Fibroblast of skin of scalp (primary cell): ENCODE results near the gene PLEKHM2.

ENCODE experiments used
- DNase-seq: peaks from one replicate; pipeline ENCODE4 v3.0.0-alpha.2; 2013

PLEKHM2 gene

DNA sequence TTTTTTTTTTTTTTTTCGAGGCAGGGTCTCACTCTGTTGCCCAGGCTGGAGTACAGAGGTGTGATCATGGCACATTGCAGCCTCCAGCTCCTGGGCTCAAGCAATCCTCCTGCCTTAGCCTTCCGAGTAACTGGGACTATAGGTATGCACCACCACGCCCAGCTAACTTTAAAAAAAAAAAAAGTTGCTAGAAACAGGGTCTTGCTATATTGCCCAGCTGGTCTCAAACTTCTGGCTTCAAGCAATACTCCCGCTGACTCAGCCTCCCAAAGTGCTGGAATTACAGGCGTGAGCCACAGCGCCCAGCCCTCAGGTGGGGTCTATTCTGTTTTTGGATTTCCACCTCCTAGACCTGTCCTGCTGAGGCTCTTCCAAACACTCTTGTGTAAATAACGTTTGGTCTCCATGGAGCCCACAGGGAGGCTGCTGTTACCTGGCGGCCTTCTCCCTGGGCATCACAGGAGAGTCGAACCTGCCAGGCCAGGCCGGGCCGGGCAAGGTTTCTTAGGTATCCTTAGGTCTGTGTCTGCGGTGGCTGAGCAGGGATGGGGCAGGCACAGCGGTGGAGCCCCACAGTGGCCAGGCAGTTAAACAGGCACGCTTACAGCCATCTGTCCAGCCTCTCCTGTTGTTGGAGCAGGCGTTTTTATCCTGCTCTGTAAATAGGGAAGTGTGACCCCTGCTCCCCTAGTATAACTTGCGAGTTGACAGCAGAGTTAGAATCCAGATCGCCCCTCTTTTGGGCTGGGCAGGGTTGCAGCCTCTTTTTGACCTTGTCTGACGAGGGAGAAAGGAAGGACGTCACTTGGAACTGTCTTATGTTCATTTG, 18.8 kb downstream of the PLEKHM2 start:
- no peak for DNase-seq

DNA sequence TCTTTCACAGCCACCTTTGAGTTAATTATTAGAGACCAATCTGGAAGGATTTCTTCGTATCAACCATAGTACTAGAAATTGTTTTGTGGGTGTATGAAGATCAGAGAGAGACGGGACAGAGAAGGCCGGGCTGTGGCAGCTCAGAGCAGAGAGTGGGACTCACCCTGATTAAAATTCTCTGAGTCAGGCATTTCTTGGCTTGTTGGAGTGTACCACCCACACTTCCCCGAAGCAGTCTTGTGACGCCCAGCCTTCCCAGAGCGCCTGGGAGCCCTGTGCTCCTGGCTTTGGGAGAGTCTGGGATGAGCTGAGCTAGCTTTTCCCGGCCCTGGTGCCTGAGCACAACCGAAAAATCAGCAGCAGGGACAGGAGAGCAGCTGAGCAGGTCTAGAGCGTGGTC, 19.4 kb downstream of the PLEKHM2 start:
- DNase-seq = peak; percentile 86

DNA sequence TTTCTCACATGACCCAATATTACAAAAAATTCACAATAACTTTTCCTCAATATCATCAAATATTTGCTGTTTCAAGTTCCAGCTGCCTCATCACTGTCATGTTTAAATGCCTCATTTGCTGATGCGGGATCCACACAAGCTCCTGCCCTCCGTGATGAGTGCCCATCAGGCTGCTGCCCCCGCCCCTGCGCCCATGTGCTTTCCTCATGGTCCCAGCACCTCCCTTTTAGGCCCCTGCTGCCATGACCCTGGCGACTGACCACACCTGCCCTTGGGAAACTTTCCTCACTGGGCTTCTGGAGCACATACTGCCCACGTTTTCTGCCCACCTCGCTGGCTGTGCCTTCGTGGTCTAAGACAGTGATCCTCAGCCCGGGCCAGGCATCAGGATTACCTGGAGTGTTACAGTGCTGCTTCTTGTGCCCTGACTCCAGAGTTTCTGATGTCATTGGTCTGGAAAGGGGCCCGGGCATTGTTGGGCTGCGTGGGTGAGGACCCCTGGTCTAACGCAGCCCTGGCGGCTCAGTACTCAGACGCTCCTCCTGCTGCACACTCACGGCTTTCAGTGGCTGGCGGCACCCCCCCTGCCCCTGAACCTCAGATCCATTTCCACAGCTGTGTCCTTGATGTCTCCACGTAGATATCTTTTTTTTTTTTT, 20.5 kb downstream of the PLEKHM2 start:
- DNase-seq = no peak

DNA sequence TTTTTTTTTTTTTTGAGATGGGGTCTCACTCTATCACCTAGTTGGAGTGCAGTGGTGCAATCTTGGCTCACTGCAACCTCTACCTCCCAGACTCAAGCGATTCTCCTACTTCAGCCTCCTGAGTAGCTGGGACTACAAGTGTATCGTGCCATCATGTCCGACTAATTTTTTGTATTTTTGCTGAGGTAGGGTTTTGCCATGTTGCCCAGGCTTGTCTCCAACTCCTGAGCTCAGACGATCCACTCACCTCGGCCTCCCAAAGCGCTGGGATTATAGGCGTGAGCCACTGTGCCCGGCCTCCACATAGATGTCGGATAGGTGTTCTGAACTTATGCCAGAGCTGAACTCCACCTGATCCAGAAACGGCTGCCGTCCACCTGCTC, 21.1 kb downstream of the PLEKHM2 start:
- no peak for DNase-seq

DNA sequence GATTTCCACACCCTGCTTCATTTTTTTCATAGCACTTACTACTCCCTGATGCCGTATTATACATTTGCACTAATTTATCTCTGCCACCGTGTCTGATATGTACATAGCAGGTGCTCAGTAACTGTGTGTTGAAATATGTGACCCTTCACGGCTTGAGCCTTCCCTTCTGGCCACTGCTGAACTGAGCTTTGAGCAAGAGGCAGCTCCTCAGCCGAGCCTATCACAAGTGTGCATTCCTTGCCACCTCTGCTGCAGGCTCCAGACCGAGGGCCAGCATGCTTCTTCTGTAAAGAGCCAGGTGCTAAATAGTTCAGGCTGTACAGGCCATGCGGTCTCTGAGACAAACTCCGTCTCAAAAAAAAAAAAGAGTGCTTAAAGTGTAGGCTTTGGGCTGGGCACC, 22.6 kb downstream of the PLEKHM2 start:
- no peak for DNase-seq

DNA sequence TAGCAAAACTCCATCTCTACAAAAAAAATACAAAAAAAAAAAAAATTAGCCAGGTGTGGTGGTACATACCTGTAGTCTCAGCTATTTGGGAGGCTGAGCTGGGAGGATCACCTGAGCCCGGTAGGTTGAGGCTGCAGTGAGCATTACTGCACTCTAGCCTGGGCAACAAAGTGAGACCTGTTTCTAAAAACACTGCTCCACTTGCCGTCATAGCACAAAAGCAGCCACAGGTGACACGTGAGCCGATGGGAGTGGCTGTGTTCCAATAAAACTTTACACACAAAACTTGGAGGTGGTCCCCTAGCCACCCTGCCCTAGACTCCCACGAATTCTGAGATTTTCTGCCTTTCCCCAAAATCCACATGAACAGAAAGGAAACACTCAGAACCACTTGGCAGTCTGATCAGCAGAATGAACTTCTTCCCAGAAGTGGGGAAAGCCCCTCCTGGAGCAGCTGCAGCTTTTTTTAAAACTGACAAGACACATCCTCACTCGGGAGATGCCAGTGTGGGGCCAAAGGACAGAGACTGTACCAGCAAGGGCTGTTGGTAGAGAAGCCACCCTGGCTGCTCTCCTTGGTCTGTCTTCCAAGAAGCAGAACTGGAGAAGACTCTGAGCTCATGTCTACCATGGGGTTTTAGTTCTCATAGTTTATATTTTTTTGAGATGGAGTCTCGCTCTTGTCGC, 23.3 kb downstream of the PLEKHM2 start:
- no peak for DNase-seq

DNA sequence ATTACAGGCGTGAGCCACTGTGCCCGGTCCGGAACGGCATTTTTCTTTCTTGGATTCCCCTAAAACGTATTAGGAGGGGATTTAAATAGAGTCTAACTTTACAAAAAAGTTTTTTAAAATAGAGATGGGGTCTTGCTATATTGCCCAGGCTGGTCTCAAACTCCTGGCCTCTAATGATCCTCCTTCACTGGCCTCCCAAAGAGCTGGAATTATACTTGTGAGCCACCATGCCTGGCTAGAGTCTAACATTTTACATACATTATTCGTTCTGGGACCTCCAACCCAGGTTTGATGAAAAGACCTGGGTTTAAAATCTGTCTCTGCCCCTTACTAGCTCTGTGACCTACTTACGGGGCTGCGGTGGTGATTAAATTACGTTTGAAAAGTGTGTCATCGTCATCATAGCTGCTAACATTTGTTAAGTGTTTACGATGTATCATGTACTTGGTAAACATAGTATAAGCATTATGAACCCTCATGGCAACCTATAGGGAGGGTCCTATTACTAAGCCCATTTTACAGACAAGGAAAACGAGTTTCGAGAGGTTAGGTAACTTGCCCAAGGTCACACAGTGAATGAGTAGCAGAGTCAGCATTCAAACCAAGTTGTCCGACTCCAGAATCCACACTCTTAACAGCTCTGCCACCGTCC, 24.5 kb downstream of the PLEKHM2 start:
- no peak for DNase-seq

DNA sequence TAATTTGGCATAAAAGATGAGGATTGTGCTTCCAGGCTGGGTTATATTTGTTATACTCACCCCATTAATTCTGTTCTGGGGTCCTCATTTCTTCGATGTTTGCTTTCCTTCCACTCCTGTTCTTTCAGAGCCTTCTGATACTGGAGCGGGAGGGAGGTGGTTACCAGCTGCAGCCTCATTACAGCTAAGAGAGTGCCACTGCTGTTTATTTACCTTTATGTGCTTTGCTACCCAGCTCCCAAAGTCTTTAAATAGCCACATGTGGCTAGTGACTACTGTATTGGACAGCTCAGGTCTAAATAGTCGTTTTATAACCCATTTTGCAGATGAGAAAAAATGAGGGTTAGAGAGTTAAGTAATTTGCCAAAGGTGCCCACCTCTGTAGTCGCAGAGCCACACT, 25.1 kb downstream of the PLEKHM2 start:
- DNase-seq = no peak

DNA sequence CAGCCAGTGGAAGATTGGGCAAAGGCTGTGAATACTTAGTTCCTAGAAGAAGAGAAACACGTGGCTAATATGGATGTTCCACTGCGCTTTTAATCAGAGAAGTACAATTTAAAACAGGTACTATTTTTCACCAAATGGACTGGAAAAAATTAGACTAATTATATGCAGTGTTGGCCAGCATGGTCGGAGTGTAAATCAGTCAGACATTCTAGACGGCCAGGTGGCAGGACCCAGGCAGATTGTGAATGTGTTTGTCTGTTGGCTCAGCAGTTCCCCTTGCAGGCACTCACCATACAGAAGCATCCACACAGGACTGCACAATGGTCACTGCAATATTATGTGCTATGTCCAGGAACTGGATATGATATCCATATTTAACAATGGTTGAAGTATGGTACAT, 28.0 kb downstream of the PLEKHM2 start:
- DNase-seq = no peak

DNA sequence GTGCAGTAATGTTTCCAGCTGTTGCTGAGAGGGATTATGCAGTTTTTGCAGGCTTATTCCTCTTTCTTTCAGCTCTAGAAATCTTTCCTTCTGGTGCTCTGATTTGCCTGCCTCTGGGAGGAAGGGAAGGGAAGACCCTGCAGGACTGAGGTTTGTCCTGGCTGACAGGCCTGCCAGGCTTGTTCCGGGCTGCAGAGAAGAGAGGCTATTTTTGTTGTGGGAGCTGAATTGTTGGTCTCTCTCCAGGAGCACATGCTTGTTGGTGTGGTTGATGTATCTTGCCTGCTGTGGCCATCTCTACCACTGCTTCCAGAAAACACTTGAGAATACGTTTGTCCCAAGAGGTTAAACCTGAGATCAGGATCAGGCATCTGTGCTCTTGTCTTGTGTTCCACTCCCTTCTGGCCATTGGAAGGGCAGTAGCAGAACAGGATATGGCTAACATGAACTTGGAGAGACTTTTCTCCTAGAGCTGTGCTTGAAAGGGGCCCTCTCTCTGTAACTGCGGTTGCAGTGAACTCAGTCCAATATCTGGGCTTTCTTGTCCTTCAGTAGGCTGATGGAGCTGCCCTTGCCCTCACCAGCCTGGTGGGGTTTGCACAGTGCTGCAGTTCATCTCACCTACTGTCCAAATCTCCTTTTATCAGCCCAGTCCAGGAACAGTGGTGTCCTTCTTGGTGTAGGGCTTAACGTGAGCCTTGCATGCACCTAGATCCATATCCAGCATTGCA, 30.5 kb downstream of the PLEKHM2 start:
- no peak for DNase-seq

DNA sequence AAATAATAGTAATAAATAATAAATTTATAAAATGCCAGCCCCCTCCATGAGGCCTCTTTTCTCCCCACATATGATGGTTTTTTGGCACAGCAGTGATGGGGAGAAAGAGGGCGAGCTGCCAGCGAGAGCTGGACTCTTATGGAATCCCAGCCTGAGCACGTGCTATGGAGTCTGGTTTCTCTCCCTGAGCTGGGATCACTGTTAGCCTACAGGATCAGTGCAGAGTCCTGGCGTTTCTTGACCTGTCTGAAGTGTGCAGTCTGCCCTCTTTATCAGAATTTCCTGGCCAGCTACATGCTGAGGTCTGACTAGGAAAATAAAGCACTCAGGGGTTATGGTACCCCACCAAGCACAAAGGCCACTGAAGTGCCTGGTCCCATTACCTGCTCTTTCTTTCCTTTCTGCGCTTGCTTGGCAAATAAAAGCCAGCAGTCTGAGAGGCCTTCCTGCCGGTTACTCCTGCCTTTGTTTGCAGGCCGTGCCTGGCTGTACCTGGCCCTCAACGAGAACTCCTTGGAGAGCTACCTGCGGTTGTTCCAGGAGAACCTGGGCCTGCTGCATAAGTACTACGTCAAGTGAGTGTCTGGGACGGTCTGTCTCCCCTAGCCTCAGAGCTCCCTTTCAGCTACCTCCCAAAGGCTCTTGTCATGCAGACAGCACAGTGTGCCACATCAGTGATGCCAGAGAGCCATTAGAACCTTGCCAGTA, 33.5 kb downstream of the PLEKHM2 start:
- no peak for DNase-seq

DNA sequence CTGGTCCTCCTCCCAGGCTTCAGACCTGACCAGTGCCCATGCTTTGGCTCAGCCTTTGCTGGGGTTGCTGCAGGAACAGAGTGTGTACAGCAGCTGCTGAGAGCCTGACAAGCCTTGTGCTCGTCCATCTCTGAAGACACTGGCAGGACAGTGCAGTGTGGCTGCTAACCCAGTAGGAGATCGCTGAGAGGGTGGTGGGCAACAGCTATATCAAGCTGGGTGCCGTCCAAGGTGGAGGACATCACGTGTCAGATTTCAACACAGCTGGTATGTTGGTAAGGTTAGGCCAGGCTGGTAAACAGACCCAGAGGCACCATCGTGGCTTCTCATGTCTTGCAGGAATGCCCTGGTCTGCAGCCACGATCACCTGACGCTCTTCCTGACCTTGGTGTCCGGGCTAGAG, 34.1 kb downstream of the PLEKHM2 start:
- no peak for DNase-seq

DNA sequence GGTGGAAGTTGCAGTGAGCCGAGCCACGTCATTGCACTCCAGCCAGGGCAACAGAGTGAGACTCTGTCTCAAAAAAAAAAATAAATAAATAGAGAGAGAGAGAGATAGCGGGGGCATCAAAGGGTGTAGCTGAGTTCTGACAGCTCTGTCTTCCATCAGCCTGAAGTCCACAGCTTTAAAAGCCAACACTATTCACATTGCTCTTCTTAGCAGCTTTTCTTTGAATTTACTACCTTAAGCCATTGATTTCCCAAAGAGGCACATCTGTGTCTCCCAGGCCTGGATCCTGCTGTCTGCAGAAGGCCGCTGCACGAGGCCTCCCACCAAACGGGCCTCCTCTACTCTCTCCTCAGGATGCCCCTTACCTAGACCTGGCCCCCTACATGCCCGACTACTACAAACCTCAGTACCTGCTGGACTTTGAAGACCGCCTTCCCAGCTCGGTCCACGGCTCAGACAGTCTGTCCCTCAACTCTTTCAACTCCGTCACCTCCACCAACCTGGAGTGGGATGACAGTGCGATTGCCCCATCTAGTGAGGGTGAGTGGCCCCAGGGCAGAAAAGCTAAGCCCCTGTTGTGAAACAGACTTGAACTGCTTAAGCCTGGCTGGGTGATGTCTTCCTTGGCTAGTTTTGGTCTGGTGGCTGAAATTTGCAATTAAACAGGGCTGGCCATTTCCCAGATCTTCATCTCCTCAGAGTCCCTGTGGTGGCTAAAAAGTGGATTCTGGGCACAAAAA, 35.4 kb downstream of the PLEKHM2 start:
- DNase-seq = no peak

DNA sequence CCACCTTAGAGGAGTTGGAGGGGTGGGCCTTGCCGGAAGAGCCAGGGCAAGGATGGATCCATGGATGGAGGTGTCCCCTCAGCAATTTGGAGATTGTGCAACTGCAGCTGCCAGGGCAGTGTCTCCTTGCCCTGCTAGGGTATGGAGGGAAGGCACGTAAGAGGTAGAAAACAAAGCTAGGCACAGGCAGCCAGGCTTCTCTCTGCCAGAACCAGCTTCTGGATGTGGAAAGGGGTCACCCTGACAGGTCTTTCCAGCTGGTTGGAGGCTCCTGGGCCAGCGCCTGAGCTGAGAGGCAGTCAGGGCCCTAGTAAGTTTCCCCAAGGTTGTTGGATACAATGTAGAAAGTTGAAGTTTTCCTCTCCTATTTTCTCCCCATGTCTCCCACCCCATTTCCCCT, 36.7 kb downstream of the PLEKHM2 start:
- DNase-seq = no peak

DNA sequence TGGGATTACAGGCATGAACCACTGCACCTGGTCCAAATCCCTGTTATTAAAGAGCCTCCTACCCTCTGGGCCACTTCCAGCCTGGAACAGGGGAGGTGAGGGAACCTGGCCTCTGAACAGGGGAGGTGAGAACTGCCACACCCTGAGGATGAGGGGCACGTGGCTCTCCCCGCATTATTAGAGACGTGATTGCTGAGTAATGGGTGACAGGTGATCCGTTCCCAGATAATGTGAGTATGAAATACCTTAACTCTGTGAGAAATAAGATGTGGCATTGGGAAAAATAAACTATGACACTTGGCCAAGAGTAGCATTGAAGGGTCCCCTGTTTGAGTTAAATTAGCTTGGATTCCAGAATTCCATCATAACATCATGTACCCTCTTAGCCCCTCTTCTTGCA, 38.3 kb downstream of the PLEKHM2 start:
- DNase-seq = no peak

DNA sequence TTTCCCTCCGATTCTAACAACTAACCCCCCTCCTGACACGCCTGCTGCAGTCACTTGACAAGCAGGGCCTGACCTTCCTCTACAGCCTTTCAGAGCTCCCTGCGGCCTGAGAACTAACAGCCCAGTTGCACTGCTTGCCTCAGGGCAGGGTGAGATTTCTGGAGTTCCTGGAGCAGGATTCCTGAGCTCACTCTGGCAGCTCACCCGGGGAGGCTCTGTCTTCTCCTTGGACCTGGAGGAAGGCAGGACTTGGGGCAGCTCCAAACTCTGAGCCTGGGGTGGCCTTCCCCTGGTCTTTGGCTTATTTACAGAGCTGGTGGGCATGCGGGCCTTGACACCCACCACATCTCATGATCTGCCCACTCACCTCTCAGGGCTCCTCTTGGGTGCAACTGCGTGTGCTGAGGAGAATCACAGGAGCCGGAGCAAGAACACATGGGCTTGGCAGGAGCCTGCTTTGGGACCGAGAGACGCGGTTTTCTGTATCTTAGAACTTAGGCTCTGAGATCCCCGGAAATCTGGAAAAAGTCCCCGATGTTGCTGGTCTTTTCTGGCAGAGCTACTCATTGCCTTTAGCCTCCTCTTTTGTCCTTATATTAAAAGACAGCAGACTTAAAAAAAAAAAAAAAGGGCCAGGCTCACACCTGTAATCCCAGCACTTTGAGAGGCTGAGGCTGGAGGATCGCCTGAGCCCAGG, 38.9 kb downstream of the PLEKHM2 start:
- no peak for DNase-seq

DNA sequence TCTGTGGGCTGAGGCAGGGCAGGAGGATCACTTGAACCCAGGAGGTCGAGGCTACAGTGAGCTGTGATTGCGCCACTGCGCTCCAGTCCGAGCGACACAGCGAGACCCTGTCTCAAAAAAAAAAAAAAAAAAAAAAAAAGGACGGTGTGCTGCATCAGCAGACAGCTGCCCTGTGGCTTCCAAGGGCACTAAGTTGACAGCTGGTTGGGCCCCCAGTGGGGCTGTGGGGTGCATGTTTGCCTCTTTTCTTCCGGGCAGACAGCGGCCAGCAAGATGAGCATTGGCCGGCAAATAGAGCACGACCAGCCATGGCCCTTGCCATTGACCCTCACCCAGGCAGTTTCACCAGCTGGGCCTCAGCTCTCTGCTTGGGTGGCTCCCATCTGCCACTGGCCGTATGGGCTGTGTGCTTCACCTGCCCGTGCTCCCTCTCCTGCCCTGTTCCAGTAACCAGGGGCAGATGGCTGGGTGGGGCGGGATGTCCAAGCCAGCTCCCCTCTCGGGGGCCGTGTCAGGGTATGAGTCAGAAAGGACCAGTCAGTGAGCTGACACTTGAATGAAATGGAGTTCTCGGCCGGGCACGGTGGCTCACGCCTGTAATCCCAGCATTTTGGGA, 39.6 kb downstream of the PLEKHM2 start:
- no peak for DNase-seq

DNA sequence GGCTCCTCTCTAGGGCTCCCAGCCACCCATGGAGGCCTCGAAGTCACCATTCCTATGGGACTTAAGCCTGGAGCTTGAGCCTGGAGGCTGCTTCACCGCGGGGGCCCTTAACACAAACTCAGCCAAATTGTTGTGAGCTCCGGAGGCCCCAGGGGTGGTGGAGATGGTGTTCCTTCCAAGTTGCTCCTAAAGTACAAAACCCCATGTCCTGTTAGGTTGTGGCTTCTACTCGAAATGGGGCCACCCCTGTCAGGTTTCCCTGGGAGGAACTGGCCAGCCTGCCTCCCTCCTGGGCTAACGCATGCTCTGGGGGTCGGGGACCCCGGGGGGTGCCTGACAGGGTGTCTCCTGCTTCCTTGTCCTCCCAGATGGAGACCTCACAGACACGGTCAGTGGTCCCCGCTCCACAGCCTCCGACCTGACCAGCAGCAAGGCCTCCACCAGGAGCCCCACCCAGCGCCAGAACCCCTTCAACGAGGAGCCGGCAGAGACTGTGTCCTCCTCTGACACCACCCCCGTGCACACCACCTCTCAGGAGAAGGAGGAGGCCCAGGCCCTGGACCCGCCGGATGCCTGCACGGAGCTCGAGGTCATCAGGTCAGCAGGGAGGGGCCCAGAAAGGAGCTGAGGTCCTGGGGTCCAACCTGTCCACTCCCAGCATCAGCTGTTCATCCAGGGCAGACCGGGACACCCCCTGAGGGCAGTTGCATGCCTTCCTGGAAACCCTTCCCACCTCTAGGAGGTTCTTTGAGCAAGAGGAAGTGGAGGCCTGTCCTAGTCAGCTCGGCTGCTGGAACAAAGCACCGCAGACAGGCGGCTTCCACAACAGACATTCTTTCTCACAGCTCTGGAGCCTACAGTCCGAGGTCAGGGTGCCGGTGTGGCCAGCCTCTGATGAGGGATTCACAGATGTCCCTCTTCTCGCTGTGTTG, 41.1 kb downstream of the PLEKHM2 start:
- DNase-seq = no peak

DNA sequence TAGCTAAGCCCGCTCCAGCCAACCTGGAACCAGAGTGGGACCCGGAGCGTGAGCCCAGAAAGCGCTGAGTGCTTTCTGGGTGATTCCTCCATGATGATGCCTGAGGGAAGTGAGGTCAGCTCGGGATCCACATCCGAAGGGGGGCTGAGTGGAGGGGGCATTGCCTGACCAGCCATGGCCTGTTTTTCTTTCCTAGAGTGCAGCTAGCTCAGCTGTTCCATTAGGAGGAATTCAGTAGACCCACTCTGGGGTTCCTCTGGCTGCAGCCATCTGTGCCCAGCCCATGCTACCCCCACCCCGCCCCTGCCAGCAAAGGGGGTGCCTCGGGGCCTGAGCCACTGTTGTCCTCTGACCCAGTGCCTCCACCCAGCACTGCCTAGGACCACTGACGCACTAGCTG, 42.4 kb downstream of the PLEKHM2 start:
- DNase-seq = no peak
